OCI-LY1 (cell line): ENCODE measurements around the gene MBD3L2.
"Not testable (repeated sequence)": the region's sequence is repeated elsewhere in the genome, so short reads cannot be mapped to it uniquely, and the experiment has no call there.

Experiments used
- H2AFZ ChIP-seq: fragments of 200-600 bp; sonication (generic), shearing (Covaris generic); 2 replicates; pipeline ENCODE4 v1.6.0; 2014; ENCODE audit warnings: antibody characterized with exemption, mild to moderate bottlenecking, low read length
- H3F3A ChIP-seq: fragments of 200-600 bp; sonication (generic), shearing (Covaris generic); 2 replicates; pipeline ENCODE4 v1.6.0; 2014; ENCODE audit warnings: mild to moderate bottlenecking, antibody characterized with exemption, low read length, moderate library complexity; ENCODE audit not compliant: insufficient read depth
- H3K27ac ChIP-seq: fragments of 200-600 bp; sonication (generic); 2 replicates; pipeline ENCODE4 v1.5.1; 2014; ENCODE audit warnings: low read length, mixed run types, mild to moderate bottlenecking, low read depth; ENCODE audit not compliant: poor library complexity, severe bottlenecking
- H3K27me3 ChIP-seq: fragments of 200-600 bp; sonication (generic); 2 replicates; pipeline ENCODE4 v1.6.0; 2014; ENCODE audit warnings: antibody characterized with exemption, mild to moderate bottlenecking, low read length, moderate library complexity; ENCODE audit not compliant: insufficient read depth
- H3K36me3 ChIP-seq: fragments of 200-600 bp; sonication (generic); 2 replicates; pipeline ENCODE4 v1.6.1; 2014; ENCODE audit warnings: mild to moderate bottlenecking, antibody characterized with exemption, low read length, moderate library complexity, mixed read lengths; ENCODE audit not compliant: insufficient read depth
- H3K4me1 ChIP-seq: fragments of 200-600 bp; sonication (generic); 2 replicates; pipeline ENCODE4 v1.5.1; 2014; ENCODE audit warnings: mild to moderate bottlenecking, low read length, moderate library complexity; ENCODE audit not compliant: insufficient read depth, severe bottlenecking
- H3K4me2 ChIP-seq: fragments of 200-600 bp; sonication (generic), shearing (Covaris generic); 2 replicates; pipeline ENCODE4 v1.6.1; 2014; ENCODE audit warnings: low read length
- H3K4me3 ChIP-seq: fragments of 200-600 bp; sonication (generic); 2 replicates; pipeline ENCODE4 v1.5.1; 2014; ENCODE audit warnings: low read length, low read depth, mild to moderate bottlenecking, mixed read lengths; ENCODE audit not compliant: poor library complexity, severe bottlenecking
- H3K79me2 ChIP-seq: fragments of 200-600 bp; shearing (Covaris generic); 2 replicates; pipeline ENCODE4 v1.6.1; 2016; ENCODE audit warnings: mixed run types, low read length, mixed read lengths; ENCODE audit not compliant: insufficient read depth
- H3K9ac ChIP-seq: fragments of 200-600 bp; sonication (generic), shearing (Covaris generic); 2 replicates; pipeline ENCODE4 v1.6.1; 2014; ENCODE audit warnings: mild to moderate bottlenecking, low read length, mixed read lengths
- H3K9me2 ChIP-seq: fragments of 200-600 bp; sonication (generic), shearing (Covaris generic); 2 replicates; pipeline ENCODE4 v1.6.1; 2014; ENCODE audit warnings: low read depth, mild to moderate bottlenecking, low read length, mixed read lengths
- H3K9me3 ChIP-seq: fragments of 200-600 bp; shearing (Covaris generic); 2 replicates; pipeline ENCODE4 v1.6.1; 2014; ENCODE audit warnings: low read length, mixed read lengths
- H4K20me1 ChIP-seq: fragments of 200-600 bp; sonication (generic), shearing (Covaris generic); 2 replicates; pipeline ENCODE4 v1.6.0; 2016; ENCODE audit warnings: mild to moderate bottlenecking, low read length; ENCODE audit not compliant: insufficient read depth

Gene MBD3L2

DNA sequence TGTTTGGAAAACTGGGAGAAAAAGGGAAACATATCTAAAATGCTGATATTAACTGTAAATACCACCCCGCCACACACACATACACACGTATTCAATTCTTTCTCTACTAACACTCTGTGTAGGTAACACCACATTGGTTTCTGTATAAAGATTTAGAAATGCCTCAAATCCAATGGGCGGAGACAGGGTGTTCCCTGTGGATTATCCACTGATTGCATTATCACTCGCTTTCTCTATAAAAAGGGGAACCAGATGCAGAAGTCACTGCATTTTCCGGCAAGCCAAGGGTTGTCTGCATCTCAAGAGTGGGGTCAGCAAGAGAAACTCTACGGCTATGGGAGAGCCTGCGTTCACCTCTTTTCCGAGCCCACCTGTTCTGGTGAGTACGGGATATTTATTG is 18.8 kb upstream of the MBD3L2 start, which contains the start of gene MBD3L5:
Gene MBD3L5 (plus strand): TSS at position 301 of the 400 bp plus-strand sequence. CDS start 34 bp downstream, at position 335.
- H4K20me1 ChIP-seq, H2AFZ ChIP-seq, H3K9ac ChIP-seq, H3K36me3 ChIP-seq, H3F3A ChIP-seq, H3K27me3 ChIP-seq, H3K79me2 ChIP-seq, H3K4me1 ChIP-seq, H3K27ac ChIP-seq, H3K4me3 ChIP-seq, H3K4me2 ChIP-seq, H3K9me2 ChIP-seq, H3K9me3 ChIP-seq: not testable (repeated sequence)

DNA sequence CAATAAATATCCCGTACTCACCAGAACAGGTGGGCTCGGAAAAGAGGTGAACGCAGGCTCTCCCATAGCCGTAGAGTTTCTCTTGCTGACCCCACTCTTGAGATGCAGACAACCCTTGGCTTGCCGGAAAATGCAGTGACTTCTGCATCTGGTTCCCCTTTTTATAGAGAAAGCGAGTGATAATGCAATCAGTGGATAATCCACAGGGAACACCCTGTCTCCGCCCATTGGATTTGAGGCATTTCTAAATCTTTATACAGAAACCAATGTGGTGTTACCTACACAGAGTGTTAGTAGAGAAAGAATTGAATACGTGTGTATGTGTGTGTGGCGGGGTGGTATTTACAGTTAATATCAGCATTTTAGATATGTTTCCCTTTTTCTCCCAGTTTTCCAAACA is 9.0 kb upstream of the MBD3L2 start, which contains the start of gene MBD3L4:
Gene MBD3L4 (minus strand): TSS at position 101 of the 400 bp plus-strand sequence. CDS start 35 bp downstream, at position 66.
- not testable (repeated sequence) for H3K79me2 ChIP-seq, H3K4me3 ChIP-seq, H4K20me1 ChIP-seq, H3K27ac ChIP-seq, H2AFZ ChIP-seq, H3F3A ChIP-seq, H3K9ac ChIP-seq, H3K9me3 ChIP-seq, H3K4me1 ChIP-seq, H3K4me2 ChIP-seq, H3K27me3 ChIP-seq, H3K9me2 ChIP-seq, H3K36me3 ChIP-seq

DNA sequence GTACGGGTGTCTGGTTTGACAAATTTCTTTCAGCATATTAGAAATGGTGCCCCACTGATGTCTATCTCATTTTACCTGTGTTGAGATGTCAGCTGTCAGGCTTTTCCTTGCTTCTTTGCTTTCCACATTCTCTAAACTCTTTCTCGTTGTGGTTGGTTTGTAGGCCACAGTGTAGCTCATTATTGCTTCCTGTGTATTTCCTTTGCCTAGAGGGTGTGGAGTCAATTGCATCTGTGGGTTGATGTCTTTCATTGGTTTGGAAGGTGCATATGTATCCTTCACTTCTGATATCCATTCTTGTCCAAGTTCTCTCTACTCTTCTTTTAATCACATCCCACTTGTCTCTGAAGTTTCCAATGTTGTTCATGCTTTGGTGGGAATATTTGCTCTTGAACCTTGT is 7.6 kb upstream of the MBD3L2 start:
- not testable (repeated sequence) for H2AFZ ChIP-seq, H3F3A ChIP-seq, H3K9me2 ChIP-seq, H3K4me1 ChIP-seq, H3K36me3 ChIP-seq, H3K4me2 ChIP-seq, H3K4me3 ChIP-seq, H4K20me1 ChIP-seq, H3K79me2 ChIP-seq, H3K27ac ChIP-seq, H3K27me3 ChIP-seq, H3K9ac ChIP-seq, H3K9me3 ChIP-seq

DNA sequence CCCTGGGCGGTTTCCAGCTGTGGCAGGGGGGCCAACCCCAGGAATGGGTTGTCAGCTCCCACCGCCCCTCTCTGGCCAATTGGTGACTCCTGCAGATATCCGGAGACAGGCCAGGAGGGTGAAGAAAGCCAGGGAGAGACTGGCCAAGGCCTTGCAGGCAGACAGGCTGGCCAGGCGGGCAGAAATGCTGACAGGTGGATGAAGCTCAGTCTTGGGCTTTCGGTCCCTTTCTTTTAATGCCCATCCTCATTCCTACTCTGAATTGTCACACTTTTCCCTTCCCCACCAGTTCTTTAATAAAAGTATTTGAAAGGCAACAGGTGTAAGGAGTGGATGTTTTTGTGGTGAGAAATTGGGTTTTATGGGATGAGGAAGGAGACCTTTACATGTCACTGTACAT is 2.3 kb downstream of the MBD3L2 start:
- H3K27me3 ChIP-seq: not testable (repeated sequence)

DNA sequence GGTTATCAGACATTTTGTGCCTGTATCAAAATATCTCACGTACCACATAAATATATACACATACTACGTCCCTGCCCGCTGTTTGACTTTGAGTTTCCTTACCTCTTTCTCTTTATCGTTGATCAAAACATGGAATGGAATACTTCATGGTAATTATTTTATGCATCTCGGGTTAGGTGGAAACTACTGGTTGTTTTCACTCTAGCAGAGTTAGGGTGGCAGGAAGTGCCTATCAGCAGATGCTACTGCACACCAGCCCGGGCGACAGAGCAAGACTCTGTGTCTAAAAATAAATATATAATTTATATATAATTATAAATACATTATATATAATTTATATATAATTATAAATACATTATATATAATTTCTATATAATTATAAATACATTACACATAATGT is 3.8 kb downstream of the MBD3L2 start:
- not testable (repeated sequence) for H3K27ac ChIP-seq, H3K4me2 ChIP-seq, H3K9ac ChIP-seq, H4K20me1 ChIP-seq, H3F3A ChIP-seq, H3K4me1 ChIP-seq, H3K36me3 ChIP-seq, H3K9me3 ChIP-seq, H3K27me3 ChIP-seq, H3K4me3 ChIP-seq, H3K9me2 ChIP-seq, H2AFZ ChIP-seq, H3K79me2 ChIP-seq

More for the DNA sequence above, 2.3 kb downstream of the MBD3L2 start:
- H3K9me3 ChIP-seq, H3K9ac ChIP-seq, H4K20me1 ChIP-seq, H3K9me2 ChIP-seq, H3K27ac ChIP-seq, H3K4me1 ChIP-seq, H2AFZ ChIP-seq, H3F3A ChIP-seq, H3K79me2 ChIP-seq, H3K4me3 ChIP-seq, H3K4me2 ChIP-seq, H3K36me3 ChIP-seq: not testable (repeated sequence)

DNA sequence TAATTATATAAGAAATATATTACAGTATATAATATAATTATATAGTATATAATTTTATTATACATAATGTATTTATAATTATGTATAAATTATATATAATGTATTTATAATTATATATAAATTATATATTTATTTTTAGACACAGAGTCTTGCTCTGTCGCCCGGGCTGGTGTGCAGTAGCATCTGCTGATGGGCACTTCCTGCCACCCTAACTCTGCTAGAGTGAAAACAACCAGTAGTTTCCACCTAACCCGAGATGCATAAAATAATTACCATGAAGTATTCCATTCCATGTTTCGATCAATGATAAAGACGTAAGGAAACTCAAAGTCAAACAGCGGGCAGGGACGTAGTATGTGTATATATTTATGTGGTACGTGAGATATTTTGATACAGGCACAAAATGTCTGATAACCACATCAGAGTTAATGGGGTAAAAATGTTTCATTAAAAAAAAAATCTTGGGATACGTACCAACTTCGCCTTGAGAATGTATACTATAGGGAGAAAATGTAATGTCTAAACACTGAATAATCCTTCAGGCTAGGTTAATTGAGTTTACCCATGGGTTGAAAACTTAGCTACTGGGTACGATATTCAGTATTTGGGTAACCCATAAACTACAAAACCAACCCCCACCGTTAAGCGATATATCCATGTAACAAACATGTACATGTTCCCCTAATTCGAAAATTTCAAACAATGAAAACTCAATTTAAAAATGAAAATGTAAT is 5.7 kb downstream of the MBD3L2 start:
- H3F3A ChIP-seq, H3K27me3 ChIP-seq, H3K9me2 ChIP-seq, H3K4me1 ChIP-seq, H4K20me1 ChIP-seq, H3K4me2 ChIP-seq, H3K27ac ChIP-seq, H3K4me3 ChIP-seq, H3K9ac ChIP-seq, H2AFZ ChIP-seq, H3K36me3 ChIP-seq, H3K9me3 ChIP-seq, H3K79me2 ChIP-seq: not testable (repeated sequence)

DNA sequence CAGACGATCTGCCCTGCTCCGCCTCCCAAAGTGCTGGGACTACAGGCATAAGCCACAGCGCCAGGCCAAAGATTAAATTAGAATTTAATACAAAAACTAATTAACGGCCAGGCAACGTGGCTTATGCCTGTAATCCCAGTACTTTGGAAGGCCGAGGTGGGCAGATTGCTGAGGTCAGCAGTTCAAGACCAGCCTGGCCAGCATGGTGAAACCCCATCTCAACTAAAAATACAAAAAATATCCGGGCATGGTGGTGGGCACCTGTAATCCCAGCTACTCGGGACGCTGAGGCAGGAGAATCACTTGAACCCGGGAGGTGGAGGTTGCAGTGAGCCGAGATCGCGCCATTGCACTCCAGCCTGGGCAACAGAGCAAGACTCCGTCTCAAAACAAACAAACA is 6.6 kb downstream of the MBD3L2 start:
- not testable (repeated sequence) for H3K27ac ChIP-seq, H3K4me1 ChIP-seq, H3K79me2 ChIP-seq, H3K27me3 ChIP-seq, H3K4me3 ChIP-seq, H4K20me1 ChIP-seq, H3K36me3 ChIP-seq, H2AFZ ChIP-seq, H3K9ac ChIP-seq, H3K9me2 ChIP-seq, H3K4me2 ChIP-seq, H3F3A ChIP-seq, H3K9me3 ChIP-seq

DNA sequence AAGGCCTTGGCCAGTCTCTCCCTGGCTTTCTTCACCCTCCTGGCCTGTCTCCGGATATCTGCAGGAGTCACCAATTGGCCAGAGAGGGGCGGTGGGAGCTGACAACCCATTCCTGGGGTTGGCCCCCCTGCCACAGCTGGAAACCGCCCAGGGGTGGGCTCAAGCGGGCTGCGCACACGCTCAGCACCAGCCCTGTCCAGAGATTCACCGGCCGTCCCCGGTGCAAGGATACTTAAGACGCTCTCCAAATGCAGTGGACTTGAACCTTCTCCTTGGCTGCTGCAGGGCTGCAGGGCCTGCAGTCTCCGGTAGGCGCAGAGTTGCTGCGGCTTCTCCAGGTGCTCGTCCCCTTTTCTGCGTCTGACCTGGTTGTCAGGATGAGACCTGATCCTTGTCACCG is 7.2 kb downstream of the MBD3L2 start:
- not testable (repeated sequence) for H3K4me1 ChIP-seq, H3K79me2 ChIP-seq, H3F3A ChIP-seq, H3K9me3 ChIP-seq, H4K20me1 ChIP-seq, H3K4me3 ChIP-seq, H2AFZ ChIP-seq, H3K4me2 ChIP-seq, H3K9ac ChIP-seq, H3K9me2 ChIP-seq, H3K36me3 ChIP-seq, H3K27me3 ChIP-seq, H3K27ac ChIP-seq
